NCI-H69 (cell line): ENCODE results near the gene SLC9A6.
"Not testable (repeated sequence)": the region's sequence is repeated elsewhere in the genome, so short reads cannot be mapped to it uniquely, and the experiment has no call there.

Experiments
- DNase-seq: peaks from one replicate; lab custom pipeline; 2025; lab: John Stamatoyannopoulos, UW

SLC9A6 gene

GRCh38 chrX:136063340-136064079, 78.3 kb downstream of the SLC9A6 start:
- DNase-seq = peak; percentile 1

- DNase-seq = no peak
Measured at GRCh38 chrX:136064661-136065043, 79.4 kb downstream of the SLC9A6 start.

DNA sequence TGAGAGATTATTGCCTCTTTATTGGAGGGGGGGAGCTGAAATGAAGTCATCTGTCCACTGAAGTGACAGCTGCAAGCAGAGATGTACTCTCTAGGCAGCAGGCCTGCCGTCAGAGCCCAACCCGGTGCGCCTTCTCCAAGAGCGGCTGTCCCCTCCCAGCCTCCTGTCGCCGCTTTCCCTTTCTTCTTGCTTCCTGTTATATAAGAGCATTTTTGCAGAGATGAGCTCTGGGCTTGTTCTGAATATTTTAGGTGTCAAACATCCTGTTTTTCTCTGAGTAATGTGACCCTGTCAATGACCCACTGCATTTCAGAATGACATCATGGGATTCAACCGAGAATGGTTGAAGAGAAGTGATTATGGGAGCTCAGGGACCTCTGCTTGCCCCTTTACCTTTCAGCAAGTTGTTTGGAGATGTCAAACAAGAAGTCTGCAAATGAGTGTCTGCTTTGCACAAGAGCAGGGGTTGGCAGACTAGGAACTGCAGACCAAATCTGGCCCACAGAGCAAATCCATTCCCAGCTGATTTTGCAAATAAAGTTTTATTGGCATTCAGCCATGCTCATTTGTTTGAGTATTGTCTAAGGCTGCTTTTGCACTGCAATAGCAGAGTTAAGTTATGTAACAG, 79.9 kb downstream of the SLC9A6 start:
- DNase-seq = peak; percentile 52

DNA sequence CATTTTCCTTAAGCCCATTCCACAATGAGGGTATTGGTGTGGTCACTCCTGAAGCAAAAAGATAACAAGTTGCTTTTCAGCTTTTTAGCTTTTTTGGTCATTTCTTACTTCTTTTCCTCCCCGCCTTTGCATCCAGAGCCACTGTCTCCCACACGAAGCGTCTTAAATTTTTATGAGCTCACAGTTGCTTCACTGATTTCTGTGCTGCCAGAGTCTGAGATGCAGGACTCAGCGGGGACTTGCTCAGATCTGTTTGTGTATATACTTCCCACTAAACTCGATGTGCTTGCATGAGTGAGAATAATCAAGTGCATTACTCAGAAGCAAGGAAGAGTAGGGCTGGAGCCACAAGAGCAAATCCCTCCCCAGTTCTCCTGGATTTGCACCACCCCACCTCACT, 81.9 kb downstream of the SLC9A6 start:
- no peak for DNase-seq

GRCh38 chrX:136067966-136068365, 82.7 kb downstream of the SLC9A6 start:
- no peak for DNase-seq

GRCh38 chrX:136076942-136077341, 91.7 kb downstream of the SLC9A6 start:
- DNase-seq = no peak

- DNase-seq = no peak
Measured at GRCh38 chrX:136080766-136081165, 95.5 kb downstream of the SLC9A6 start.

DNA sequence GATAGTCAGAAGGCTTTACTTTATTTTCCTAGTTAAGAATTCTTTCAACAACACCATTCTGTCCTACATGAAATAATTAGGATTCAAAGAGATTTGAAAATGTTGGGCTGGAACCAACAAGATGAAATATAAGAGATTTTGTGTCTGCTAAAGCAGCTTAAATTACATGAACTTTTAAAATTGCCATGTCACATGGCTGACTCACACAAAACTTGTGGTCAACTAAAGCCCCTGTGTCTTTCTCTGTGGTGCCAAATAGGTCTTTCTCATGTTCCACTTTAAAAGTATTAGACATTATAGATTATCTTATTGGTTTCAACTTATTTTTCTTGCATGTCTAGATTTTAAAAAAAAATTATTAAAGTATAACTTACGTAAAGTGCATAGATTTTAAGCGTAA, 101.3 kb downstream of the SLC9A6 start:
- DNase-seq = no peak

GRCh38 chrX:136091898-136092297, 106.7 kb downstream of the SLC9A6 start:
- not testable (repeated sequence) for DNase-seq

GRCh38 chrX:136094962-136095361, 109.7 kb downstream of the SLC9A6 start:
- no peak for DNase-seq
